GM12878 (cell line): Measurements from ENCODE around the gene GMCL2. TPM values are rescaled to one million over a fixed set of nuclear protein-coding genes. Genes with fewer than 3 reads are reported as not detected.

Source experiments
- ATAC-seq: fragments of 200-7000 bp; cut with Tn5 transposase; 3 replicates; pipeline ENCODE4 v1.9.1; 2020; ENCODE audit warnings: mild to moderate bottlenecking, moderate library complexity
- BruUV-seq: library from RNA; stranded (reverse); fragments of 400-500 nt; replicated peaks from 2 replicates; lab custom pipeline; 2021; lab: Mats Ljungman, UMichigan
- CTCF ChIA-PET: fragments of 300-600 bp; sonication (Branson Sonifier 250); formaldehyde crosslinking; extraction: SDS; loops from one replicate; lab custom pipeline; 2021; ENCODE audit warnings: inconsistent platforms; lab: Yijun Ruan, JAX
- POLR2A ChIA-PET: fragments of 350-600 bp; formaldehyde crosslinking; extraction: SDS; loops from one replicate; lab custom pipeline; 2021; ENCODE audit warnings: inconsistent platforms; lab: Charles Lee
- RAD21 ChIA-PET: fragments of 300-600 bp; sonication (Branson Sonifier 250); formaldehyde crosslinking; loops from one replicate; lab custom pipeline; 2023; ENCODE audit warnings: antibody characterized with exemption; ENCODE audit not compliant: unreplicated experiment; lab: Charles Lee
- SMC1A ChIA-PET: fragments of 300-600 bp; sonication (Branson Sonifier 250); formaldehyde crosslinking; loops from one replicate; lab custom pipeline; 2023; ENCODE audit not compliant: unreplicated experiment, uncharacterized antibody; lab: Charles Lee
- DNase-seq: peaks from one replicate; pipeline ENCODE4 v3.0.0-alpha.2; 2011; ENCODE audit warnings: low read depth, low spot score
- FAIRE-seq: peaks from 3 replicates; lab custom pipeline; 2011; peaks lifted over from hg19 to GRCh38; lab: Jason Lieb, UNC
- H2AFZ ChIP-seq: 2 replicates; pipeline ENCODE4 v1.6.0; 2011; ENCODE audit warnings: low read depth, low read length, control low read depth; ENCODE audit not compliant: control insufficient read depth
- H3K27ac ChIP-seq: 2 replicates; pipeline ENCODE4 v1.5.1; 2011; ENCODE audit warnings: control low read depth; ENCODE audit not compliant: control insufficient read depth, insufficient read depth
- H3K27me3 ChIP-seq, 2 experiments: replicated peaks in 1 of 2; 2 replicates each; pipeline versions ENCODE4 v1.6.0 to v1.6.1; 2011; ENCODE audit warnings: low read length in 1 of 2; ENCODE audit not compliant: control insufficient read depth in 2 of 2, insufficient read depth in 2 of 2
- H3K36me3 ChIP-seq, 2 experiments: 2 replicates each; pipeline ENCODE4 v1.5.1; 2011; ENCODE audit warnings: low read length in 1 of 2; ENCODE audit not compliant: control insufficient read depth in 2 of 2, insufficient read depth in 2 of 2
- H3K4me1 ChIP-seq: 2 replicates; pipeline ENCODE4 v1.6.1; 2011; ENCODE audit warnings: mild to moderate bottlenecking, low read length, moderate library complexity, mixed read lengths; ENCODE audit not compliant: control insufficient read depth, insufficient read depth
- H3K4me2 ChIP-seq: 2 replicates; pipeline ENCODE4 v1.6.0; 2011; ENCODE audit warnings: control low read depth; ENCODE audit not compliant: control insufficient read depth, insufficient read depth
- H3K4me3 ChIP-seq: fragments of 200-600 bp; sonication (generic); 2 replicates; pipeline ENCODE4 v1.5.1; 2016
- H3K79me2 ChIP-seq: 2 replicates; pipeline ENCODE4 v1.6.0; 2011; ENCODE audit warnings: low read length; ENCODE audit not compliant: control insufficient read depth, insufficient read depth
- H3K9ac ChIP-seq: 2 replicates; pipeline ENCODE4 v1.8.0; 2011; ENCODE audit warnings: low read length, control low read depth, mixed read lengths; ENCODE audit not compliant: control insufficient read depth, insufficient read depth
- H3K9me3 ChIP-seq: replicated peaks from 3 replicates; pipeline ENCODE4 v1.5.1; 2011; ENCODE audit warnings: mild to moderate bottlenecking, low read length; ENCODE audit not compliant: control insufficient read depth, insufficient read depth
- H4K20me1 ChIP-seq: 2 replicates; pipeline ENCODE4 v1.6.0; 2011; ENCODE audit not compliant: control insufficient read depth, insufficient read depth
- BCLAF1 ChIP-seq: fragments of 450-650 bp; IDR thresholded peaks from 2 replicates; pipeline ENCODE4 v1.6.1; 2017; ENCODE audit warnings: antibody characterized with exemption, mild to moderate bottlenecking, moderate library complexity
- CREB1 ChIP-seq: IDR thresholded peaks from 2 replicates; pipeline ENCODE4 v1.6.1; 2012; ENCODE audit warnings: low read depth, mild to moderate bottlenecking, inconsistent platforms
- DPF2 ChIP-seq: fragments of 450-650 bp; IDR thresholded peaks from 2 replicates; pipeline ENCODE4 v1.6.1; 2017; ENCODE audit warnings: mild to moderate bottlenecking
- EZH2 ChIP-seq: IDR thresholded peaks from 2 replicates; pipeline ENCODE4 v1.6.1; 2012; ENCODE audit warnings: low read depth, mild to moderate bottlenecking, control low read depth, inconsistent platforms, low read length, borderline replicate concordance; ENCODE audit not compliant: control insufficient read depth
- GABPA ChIP-seq: IDR thresholded peaks from 2 replicates; pipeline ENCODE4 v1.6.1; 2014; ENCODE audit warnings: antibody characterized with exemption, low read depth, mild to moderate bottlenecking, inconsistent platforms
- HCFC1 ChIP-seq: fragments of 150-350 bp; IDR thresholded peaks from 2 replicates; pipeline ENCODE4 v1.6.1; 2014; ENCODE audit warnings: low read length
- SREBF1 ChIP-seq: IDR thresholded peaks from 2 replicates; pipeline ENCODE4 v1.6.1; 2012; ENCODE audit warnings: mild to moderate bottlenecking, low read length
- WGBS: methylation state at CpG from one replicate; pipeline ENCODE4 v1.1.6; 2016; ENCODE audit warnings: low lambda C conversion rate; ENCODE audit not compliant: insufficient replicate concordance, insufficient coverage; ENCODE audit errors: missing lambda C conversion rate; 5-methylcytosine and 5-hydroxymethylcytosine counted together
- in situ Hi-C: fragments of 300-500 bp; cut with MboI; formaldehyde crosslinking; loops from 9 replicates; pipeline ENCODE4 v1.14.3; 2018; ENCODE audit warnings: mixed read lengths
- intact Hi-C: fragments of 100-400 bp; cut with micrococcal nuclease; formaldehyde crosslinking; loops from one replicate; pipeline ENCODE4 v1.14.2; 2022; ENCODE audit not compliant: unreplicated experiment
- polyA plus RNA-seq, 11 experiments: library from polyadenylated mRNA; depleted of rRNA in 4 of 11; unstranded in 6 of 11; stranded (reverse) in 5 of 11; fragments of >200 nt; fragmentation: Nextera tagmentation in 4 of 11; fragmentation: Illumina TruSeq in 1 of 11; extraction: Ambion mirVana in 4 of 11; extraction: Trizol in 1 of 11; gene quantifications; 1 replicate in 1 of 11; 2 replicates in 10 of 11; pipeline versions ENCODE4 v1.2.1 to v1.2.3, GENCODE V29; 2011 to 2016; ENCODE audit warnings: inconsistent platforms in 2 of 11, missing spikeins in 2 of 11, low read depth in 1 of 11
- total RNA-seq, 4 experiments: library from RNA; depleted of rRNA in 3 of 4; stranded (reverse); fragments of >200 nt in 3 of 4; fragmentation: Illumina TruSeq in 1 of 4; extraction: Trizol in 1 of 4; gene quantifications; 2 replicates each; pipeline versions ENCODE4 v1.2.1 to v1.2.3, GENCODE V29; 2013 to 2021

The GMCL2 gene
- total and polyA plus RNA-seq, 10 of the 15 experiments (the other 5 are each of a cell fraction or from before 2014, with no cell fraction given) = 0.07 TPM; not detected in 9

- Histone ChIP-seq H3K79me2 (peaks cover 29% of the 10 kb centered on the region), H3K27me3 (no peaks in the 10 kb centered on the region), H3K9me3 (no peaks in the 10 kb centered on the region), H3K4me3 (no peak overlapping the region), H3K36me3 (peaks cover 0 to 1% of the 10 kb centered on the region in 2 experiments), H3K9ac (no peak overlapping the region), H3K27ac (no peak overlapping the region), H3K4me2 (no peak overlapping the region), H3K4me1 (peaks cover 42% of the 10 kb centered on the region), H4K20me1 (no peaks in the 10 kb centered on the region), H2AFZ (no peak overlapping the region; the same call in 1 of the 2 replicates)
- ChIA-PET POLR2A (interaction anchor here (0.7 kb wide), 1 partner anchor 1746 kb away, joined by 3 read pairs; no protein-coding TSS in a partner anchor), RAD21 (interaction anchor here (0.8 to 1.0 kb wide), 2 partner anchors 17 to 227 kb away, joined by 3 read pairs; no protein-coding TSS in a partner anchor), CTCF (interaction anchor here (0.6 to 1.4 kb wide), 14 partner anchors 9 to 1262 kb away, joined by 3 to 6 read pairs (median 4); partner anchors contain the start of gene HNRNPAB), SMC1A (interaction anchor here (0.9 to 1.8 kb wide), 3 partner anchors 18 to 318 kb away, joined by 3 to 4 read pairs (median 3); no protein-coding TSS in a partner anchor)
- ATAC-seq = no peak
- WGBS = 68% methylated on average over 7 of the region's 7 CpGs
- TF ChIP-seq DPF2 (no peak), SREBF1 (no peak), CREB1 (no peak), GABPA (no peak), BCLAF1 (no peak), EZH2 (no peak), HCFC1 (no peak)
- BruUV-seq = no TSS peak
- in situ Hi-C loops = no loop called here
- intact Hi-C loops = loop anchor here (2.0 kb wide), 1 partner anchor 317 kb away; no protein-coding TSS in a partner anchor
- DNase-seq = no peak
- no peak for FAIRE-seq
These were observed 47.1 kb upstream of the GMCL2 start for GRCh38 chr5:178234121-178234749.
